Ovary (tissue), 3 donors: ENCODE measurements around the gene AFF1.

Source experiments
- CTCF ChIP-seq, 3 donors: fragments of 450-650 bp in 2 of 3; fragments of 200-600 bp in 1 of 3; IDR thresholded peaks; one replicate each; pipeline versions ENCODE4 v1.5.1 to v1.8.0; 2016 to 2022; ENCODE audit warnings: antibody characterized with exemption in 3 of 3, mild to moderate bottlenecking in 1 of 3
- EP300 ChIP-seq: sonication (generic); formaldehyde crosslinking; IDR thresholded peaks from one replicate; pipeline ENCODE4 v1.6.1; 2017; ENCODE audit warnings: antibody characterized with exemption
- POLR2A ChIP-seq: fragments of 450-650 bp; IDR thresholded peaks from one replicate; pipeline ENCODE4 v1.6.1; 2017; ENCODE audit warnings: antibody characterized with exemption, mild to moderate bottlenecking, moderate library complexity
- donor health status: DM: no; HTN: no; CAD: no.

- TF ChIP-seq CTCF (IDR thresholded peaks at IDR 0.05) (no peak), POLR2A (no peak), EP300 (no peak)
These were observed 12.2 kb downstream of the AFF1 start for GRCh38 chr4:86946868-86947500.
